ENCODE data around the gene ZNF606.
A peak's percentile ranks its signal among the peaks of the same experiment; 100 is the strongest.
"Not testable (repeated sequence)": the region's sequence is repeated elsewhere in the genome, so short reads cannot be mapped to it uniquely, and the experiment has no call there.

Gene ZNF606

GRCh38 chr19:58009301-58009665 lies 6.7 kb upstream of the ZNF606 start:
- Histone ChIP-seq H3K9me3 (replicated peaks; ENCODE audit: insufficient read depth, low read length) (no peaks in the 10 kb centered on the region), H3F3A (ENCODE audit: insufficient read depth, low read length) (no peaks in the 10 kb centered on the region), H3K4me1 (ENCODE audit: low read length) (no peaks in the 10 kb centered on the region), H4K20me1 (ENCODE audit: insufficient read depth, low read length) (no peaks in the 10 kb centered on the region), H3K36me3 (replicated peaks; ENCODE audit: insufficient read depth, low read length) (no peaks in the 10 kb centered on the region), H3K27ac (ENCODE audit: low read length) (no peak overlapping the region), H3K4me3 (ENCODE audit: low read length) (no peak overlapping the region), H3K4me2 (ENCODE audit: low read depth, low read length) (no peak overlapping the region), H2AFZ (ENCODE audit: low read length) (no peak overlapping the region), H3K79me2 (ENCODE audit: low read length) (no peaks in the 10 kb centered on the region), H3K9me2 (replicated peaks; ENCODE audit: insufficient read depth, low read length) (no peaks in the 10 kb centered on the region), H3K27me3 (replicated peaks; ENCODE audit: insufficient read depth, low read length) (no peaks in the 10 kb centered on the region), H3K9ac (ENCODE audit: low read length) (no peak overlapping the region)
- DNase-seq: no peak
- TF ChIP-seq EZH2phosphoT487 (IDR thresholded peaks at IDR 0.05; ENCODE audit: low read length) (no peak), CTCF (IDR thresholded peaks at IDR 0.05; ENCODE audit: low read length) (no peak), EZH2 (optimal IDR thresholded peaks at IDR 0.05; ENCODE audit: low read depth, low read length) (no peak)

GRCh38 chr19:58008877-58009276 lies 6.3 kb upstream of the ZNF606 start:
- not testable (repeated sequence) for H3K79me2 ChIP-seq (ENCODE audit: low read length); H3F3A ChIP-seq (ENCODE audit: insufficient read depth, low read length); H3K4me3 ChIP-seq (ENCODE audit: low read length); H3K4me1 ChIP-seq (ENCODE audit: low read length); H2AFZ ChIP-seq (ENCODE audit: low read length); DNase-seq; H3K9ac ChIP-seq (ENCODE audit: low read length); H3K27me3 ChIP-seq (replicated peaks; ENCODE audit: insufficient read depth, low read length); H4K20me1 ChIP-seq (ENCODE audit: insufficient read depth, low read length); H3K9me2 ChIP-seq (replicated peaks; ENCODE audit: insufficient read depth, low read length); H3K4me2 ChIP-seq (ENCODE audit: low read depth, low read length); H3K9me3 ChIP-seq (replicated peaks; ENCODE audit: insufficient read depth, low read length); H3K36me3 ChIP-seq (replicated peaks; ENCODE audit: insufficient read depth, low read length); H3K27ac ChIP-seq (ENCODE audit: low read length)

- Histone ChIP-seq H3F3A (ENCODE audit: insufficient read depth, low read length) (no peaks in the 10 kb centered on the region), H3K4me2 (ENCODE audit: low read depth, low read length) (no peak overlapping the region), H3K27ac (ENCODE audit: low read length) (no peak overlapping the region), H3K9ac (ENCODE audit: low read length) (no peak overlapping the region), H3K4me3 (ENCODE audit: low read length) (no peak overlapping the region), H2AFZ (ENCODE audit: low read length) (no peak overlapping the region), H3K79me2 (ENCODE audit: low read length) (no peaks in the 10 kb centered on the region), H3K9me3 (replicated peaks; ENCODE audit: insufficient read depth, low read length) (no peaks in the 10 kb centered on the region), H3K36me3 (replicated peaks; ENCODE audit: insufficient read depth, low read length) (no peaks in the 10 kb centered on the region), H3K27me3 (replicated peaks; ENCODE audit: insufficient read depth, low read length) (no peaks in the 10 kb centered on the region), H3K9me2 (replicated peaks; ENCODE audit: insufficient read depth, low read length) (no peaks in the 10 kb centered on the region), H4K20me1 (ENCODE audit: insufficient read depth, low read length) (no peaks in the 10 kb centered on the region), H3K4me1 (ENCODE audit: low read length) (no peaks in the 10 kb centered on the region)
- TF ChIP-seq CTCF (IDR thresholded peaks at IDR 0.05; ENCODE audit: low read length): no peak
- TF ChIP-seq EZH2phosphoT487 (IDR thresholded peaks at IDR 0.05; ENCODE audit: low read length): no peak
- no peak for TF ChIP-seq EZH2 (optimal IDR thresholded peaks at IDR 0.05; ENCODE audit: low read depth, low read length)
- no peak for DNase-seq
These were observed 4.7 kb upstream of the ZNF606 start for GRCh38 chr19:58007285-58007684.

- Histone ChIP-seq H2AFZ (ENCODE audit: low read length) (peak overlapping the region; percentile 23; the same call in 1 of the 2 replicates), H3F3A (ENCODE audit: insufficient read depth, low read length) (no peaks in the 10 kb centered on the region), H3K4me2 (ENCODE audit: low read depth, low read length) (peak overlapping the region; percentile 18; the same call in 1 of the 2 replicates), H3K9ac (ENCODE audit: low read length) (no peak overlapping the region), H3K9me3 (replicated peaks; ENCODE audit: insufficient read depth, low read length) (no peaks in the 10 kb centered on the region), H3K4me1 (ENCODE audit: low read length) (no peaks in the 10 kb centered on the region), H3K79me2 (ENCODE audit: low read length) (no peaks in the 10 kb centered on the region), H4K20me1 (ENCODE audit: insufficient read depth, low read length) (no peaks in the 10 kb centered on the region), H3K9me2 (replicated peaks; ENCODE audit: insufficient read depth, low read length) (no peaks in the 10 kb centered on the region), H3K4me3 (ENCODE audit: low read length) (peak overlapping the region; percentile 22; the same call in 1 of the 2 replicates), H3K36me3 (replicated peaks; ENCODE audit: insufficient read depth, low read length) (no peaks in the 10 kb centered on the region), H3K27me3 (replicated peaks; ENCODE audit: insufficient read depth, low read length) (no peaks in the 10 kb centered on the region), H3K27ac (ENCODE audit: low read length) (no peak overlapping the region)
- no peak for DNase-seq
- TF ChIP-seq EZH2phosphoT487 (IDR thresholded peaks at IDR 0.05; ENCODE audit: low read length) (no peak), CTCF (IDR thresholded peaks at IDR 0.05; ENCODE audit: low read length) (no peak), EZH2 (optimal IDR thresholded peaks at IDR 0.05; ENCODE audit: low read depth, low read length) (no peak)
These were observed 681 bp upstream of the ZNF606 start for GRCh38 chr19:58003174-58003828.

Data from MM.1S (cell line).